NCI-H1436 (cell line): Measurements from ENCODE around the gene C3.
"Not testable (repeated sequence)": the region's sequence is repeated elsewhere in the genome, so short reads cannot be mapped to it uniquely, and the experiment has no call there.

Source experiments
- DNase-seq: peaks from one replicate; lab custom pipeline; 2025; lab: John Stamatoyannopoulos, UW

Gene C3

DNA sequence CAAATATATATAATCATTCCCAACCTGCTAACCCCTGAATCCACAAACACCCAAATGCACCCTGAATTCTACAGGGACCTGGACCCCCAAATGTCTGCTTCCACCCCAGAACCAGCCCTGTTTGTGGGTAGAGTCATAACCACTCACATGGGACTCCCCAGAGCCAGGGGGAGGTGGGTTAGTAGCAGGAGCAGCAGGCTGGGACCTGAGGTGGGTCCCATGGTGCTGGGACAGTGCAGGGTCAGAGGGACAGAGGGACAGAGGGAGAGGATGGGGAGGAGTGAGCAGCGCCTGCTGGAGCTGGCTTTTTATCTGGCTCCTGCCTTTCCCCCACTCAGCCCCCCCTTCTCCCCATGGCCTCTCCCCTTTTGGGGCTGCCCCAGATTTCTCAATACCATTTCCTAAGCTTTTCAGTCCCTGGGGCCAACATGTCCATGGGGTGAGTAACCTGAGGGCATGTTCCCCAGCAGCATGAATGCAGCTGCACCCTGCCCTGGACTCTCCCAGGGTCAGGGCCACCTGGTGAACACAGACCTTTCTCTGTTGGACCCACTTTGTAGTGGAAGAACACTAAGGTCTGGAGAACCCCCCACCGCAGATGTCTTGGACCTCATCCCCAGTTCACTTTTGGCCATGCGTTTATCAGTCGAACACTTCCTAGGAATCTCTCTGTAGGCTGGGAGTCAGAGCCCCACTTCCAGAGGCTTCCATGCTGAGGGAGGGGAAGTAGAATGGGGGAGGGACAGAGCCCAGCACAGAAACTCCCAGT lies at the start of gene C3:
Gene C3, minus strand, starts transcription at position 282 of the 769 bp plus-strand sequence. Its CDS starts 61 bp downstream, at position 221.
- no peak for DNase-seq

DNA sequence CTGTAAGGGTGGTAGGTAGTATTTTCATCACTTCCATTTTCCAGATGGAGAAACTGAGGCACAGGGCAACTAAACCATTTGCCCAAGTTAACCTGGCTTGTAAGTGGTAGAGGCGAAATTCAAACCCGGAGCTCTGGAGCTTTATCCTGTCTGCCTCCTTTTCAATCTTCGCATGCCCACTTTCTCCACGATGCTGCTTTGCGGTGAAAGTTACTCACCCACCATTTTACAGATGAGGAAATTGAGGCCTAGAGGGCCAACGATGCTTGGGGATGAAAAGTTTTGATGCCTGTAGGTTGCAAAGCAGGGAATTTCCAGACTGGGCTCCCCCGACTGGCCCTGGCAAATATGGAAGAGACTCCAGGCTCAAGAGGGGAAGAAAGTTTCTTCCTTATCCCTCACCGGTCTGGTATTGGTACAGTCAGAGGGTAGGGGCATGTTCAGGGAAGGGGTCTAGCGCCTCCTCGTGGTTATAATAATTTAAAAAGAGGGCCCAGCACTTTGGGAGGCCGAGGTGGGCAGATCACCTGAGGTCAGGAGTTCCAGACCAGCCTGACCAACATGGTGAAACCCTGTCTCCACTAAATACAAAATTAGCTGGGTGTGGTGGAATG lies 48.7 kb upstream of the C3 start:
- no peak for DNase-seq

DNA sequence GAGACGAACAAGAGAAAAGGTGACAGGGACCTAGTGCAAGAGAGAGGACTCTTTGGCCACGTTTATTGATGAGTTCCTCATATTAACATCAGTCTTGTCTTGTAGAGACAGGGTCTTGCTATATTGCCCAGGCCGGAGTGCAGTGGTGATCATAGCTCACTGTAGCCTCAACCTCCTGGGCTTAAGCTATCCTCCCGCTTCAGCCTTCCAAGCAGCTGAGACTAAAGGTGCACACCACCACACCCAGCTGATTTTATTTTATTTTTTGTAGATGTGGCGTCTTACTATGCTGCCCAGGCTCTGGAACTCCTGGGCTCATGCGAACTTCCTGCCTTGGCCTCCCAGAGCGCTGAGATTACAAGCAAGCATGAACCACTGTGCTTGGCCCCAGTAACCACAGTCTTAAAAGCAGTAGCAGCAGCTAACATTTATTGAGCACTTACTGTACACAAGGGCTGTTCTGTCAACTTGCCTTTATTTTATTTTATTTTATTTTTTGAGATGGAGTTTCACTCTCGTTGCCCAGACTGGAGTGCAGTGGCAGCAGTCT lies 47.9 kb upstream of the C3 start:
- DNase-seq, result no peak

DNA sequence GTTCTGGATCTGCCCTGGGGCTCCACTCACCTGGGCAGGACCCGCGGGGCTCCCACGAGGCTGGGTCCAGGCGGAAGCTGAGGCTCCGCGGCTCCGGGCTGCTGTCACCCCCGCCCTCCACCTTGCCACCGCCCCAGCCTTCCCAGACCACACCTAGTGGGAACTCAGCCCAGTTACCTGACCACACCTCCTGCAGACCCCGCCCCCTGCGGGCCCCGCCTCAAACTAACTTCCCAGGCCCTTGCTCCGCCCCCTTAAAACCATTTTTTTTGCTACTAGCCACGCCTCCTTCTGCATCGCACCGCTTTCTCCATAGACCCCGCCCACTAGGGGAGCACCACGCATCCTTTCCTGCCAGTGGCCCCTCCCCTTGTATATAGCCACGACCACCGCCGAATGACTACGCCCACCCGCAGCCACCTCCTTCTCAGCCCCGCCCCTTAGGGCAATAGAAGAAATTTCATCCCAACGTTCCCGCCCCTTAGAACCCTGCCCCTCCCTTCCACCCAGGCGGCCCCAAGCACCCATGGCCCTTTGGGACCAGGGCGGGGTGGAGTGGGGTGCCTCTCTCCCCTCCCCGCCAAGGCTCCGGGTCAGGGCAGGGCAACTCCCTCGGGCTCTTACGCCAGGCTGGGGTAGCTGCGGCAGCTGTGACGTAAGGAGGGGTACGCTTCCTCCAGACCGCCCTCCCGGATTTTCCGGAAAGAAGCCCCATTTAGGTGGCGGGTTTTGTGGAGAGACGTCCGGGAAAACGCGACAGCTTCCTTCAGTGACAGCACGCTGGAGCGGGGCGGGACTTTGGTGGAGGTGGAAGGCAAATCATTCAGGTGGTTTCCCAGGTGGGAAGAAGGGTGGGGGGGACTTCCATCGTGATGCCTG lies 47.1 kb upstream of the C3 start, which contains the start of gene SH2D3A:
Gene SH2D3A, minus strand, starts transcription at position 79 of the 879 bp plus-strand sequence. CDS start 3,687 bp downstream, outside the sequence.
- DNase-seq, result peak; percentile 97

DNA sequence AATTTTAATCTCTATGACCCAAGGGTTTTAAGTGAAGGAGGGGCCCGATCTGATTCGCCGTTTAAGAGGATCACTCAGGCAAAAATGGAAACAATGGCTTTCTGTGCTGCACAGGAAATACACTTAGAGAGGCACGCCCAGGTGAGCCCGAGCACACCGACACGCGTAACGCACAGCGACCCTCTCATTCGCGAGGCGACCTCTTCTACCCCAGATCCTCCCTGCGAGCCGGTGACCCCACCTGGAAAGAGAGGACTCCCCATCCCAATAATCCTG lies 46.6 kb upstream of the C3 start:
- peak; percentile 59 for DNase-seq

DNA sequence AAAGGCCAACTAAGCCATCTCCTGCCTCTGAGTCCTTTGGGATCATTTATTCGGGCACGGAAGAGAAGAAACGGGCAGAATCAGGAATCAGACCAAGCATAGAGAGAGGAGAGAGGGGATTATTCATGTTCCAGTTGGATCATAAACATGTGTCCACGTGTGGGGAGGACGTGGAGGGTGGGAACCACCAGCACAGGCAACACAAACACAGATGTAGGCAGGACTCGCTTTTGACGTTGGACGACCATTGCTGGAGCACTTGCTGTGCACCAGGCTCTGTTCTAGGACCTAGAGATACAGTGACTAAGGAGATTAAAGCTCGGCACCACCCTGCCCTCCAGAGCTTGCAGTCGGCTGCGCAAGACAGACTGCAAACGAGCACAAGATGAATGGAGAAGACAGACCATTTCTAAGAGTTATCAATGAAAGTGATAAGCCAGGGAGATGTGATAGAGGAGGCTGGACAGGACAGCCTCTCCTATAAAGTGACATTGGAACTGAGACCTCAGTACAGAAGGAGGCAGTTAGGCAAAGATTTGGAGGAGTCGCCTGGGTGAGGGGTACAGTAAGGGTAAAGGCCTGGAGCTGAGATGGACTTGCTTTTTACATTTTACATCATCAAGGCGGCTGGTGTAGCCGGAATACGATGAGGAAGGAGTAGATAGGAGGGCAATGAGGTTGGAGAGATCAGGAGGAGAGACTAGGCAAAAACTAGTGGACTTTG lies 46.1 kb upstream of the C3 start:
- no peak for DNase-seq

DNA sequence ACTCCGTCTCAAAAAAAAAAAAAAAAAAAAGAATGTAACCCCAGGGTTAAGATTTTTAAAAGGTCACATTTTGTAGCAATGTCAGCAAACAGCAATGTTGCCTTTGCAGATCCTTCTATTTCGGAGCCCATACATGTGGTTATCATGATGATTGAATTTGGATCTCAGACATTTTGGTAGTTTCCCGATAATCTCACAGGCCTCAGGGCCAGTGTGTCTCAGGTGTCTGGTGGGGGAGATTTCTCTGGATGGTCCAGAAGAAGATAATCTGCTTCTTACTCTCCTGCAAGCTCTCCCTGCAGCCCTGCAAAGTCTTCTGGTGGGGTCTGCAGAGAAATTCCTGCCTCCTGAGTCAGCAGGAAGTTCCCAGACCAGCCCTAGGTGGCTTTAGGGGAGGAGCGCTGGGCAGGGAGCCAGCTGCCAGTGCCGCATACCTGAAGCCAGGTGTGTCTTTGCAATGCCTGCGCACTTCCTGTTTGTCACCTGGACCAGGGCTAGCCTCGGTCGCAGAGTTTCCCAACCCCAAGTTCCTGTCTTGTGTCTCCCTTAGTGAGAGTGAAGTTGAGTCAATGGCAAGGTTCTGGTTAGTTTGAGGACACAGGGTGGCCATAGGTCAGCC lies 45.4 kb upstream of the C3 start:
- no peak for DNase-seq

DNA sequence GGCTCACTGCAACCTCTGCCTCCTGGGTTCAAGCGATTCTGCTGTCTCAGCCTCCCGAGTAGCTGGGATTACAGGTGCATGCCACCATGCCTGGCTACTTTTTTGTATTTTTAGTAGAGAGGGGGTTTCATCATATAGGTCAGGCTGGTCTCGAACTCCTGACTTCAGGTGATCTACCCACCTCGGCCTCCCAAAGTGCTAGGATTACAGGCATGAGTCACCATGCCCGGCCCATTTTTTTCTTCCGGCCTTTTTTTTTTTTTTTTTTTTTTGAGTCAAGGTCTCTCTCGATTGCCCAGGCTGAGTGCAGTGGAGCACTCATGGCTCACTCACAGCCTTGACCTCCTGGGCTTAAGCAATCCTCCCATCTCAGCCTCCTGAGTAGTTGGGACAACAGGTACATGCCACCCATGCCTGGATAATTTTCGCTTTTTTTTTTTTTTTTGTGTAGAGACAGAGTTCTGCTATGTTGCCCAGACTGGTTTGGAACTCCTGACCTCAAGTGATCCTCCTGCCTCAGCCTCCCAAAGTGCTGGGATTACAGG lies 41.9 kb upstream of the C3 start:
- DNase-seq, result not testable (repeated sequence)

DNA sequence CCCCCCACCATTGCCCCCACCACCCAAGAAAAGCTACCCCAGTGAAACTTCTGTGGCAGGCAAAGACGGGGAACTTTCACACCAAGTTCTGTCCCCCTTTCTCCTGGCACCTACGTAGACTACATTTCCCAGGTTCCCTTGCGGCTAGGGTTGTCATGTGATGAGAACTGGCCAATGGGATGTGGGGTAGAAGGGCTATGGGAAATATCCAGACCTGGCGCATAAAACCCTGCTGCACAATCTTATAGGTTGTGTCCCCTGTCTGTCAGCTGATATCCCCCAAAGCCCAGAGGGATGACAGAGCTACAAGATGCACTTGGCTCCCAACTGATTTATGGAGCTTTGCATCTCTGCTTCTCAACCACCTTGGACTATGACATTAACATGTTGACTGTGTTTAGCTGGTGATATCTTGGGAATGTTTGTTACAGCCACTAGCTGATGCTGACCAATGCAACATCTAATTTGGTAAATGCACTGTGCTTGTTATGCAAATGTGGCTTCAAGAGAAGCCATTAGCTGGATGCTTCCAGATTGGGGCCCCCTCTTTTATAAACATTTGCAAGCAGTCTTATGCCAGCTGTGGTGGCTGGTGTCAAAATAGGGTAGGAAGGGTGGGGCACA lies 40.7 kb upstream of the C3 start:
- DNase-seq, result no peak

DNA sequence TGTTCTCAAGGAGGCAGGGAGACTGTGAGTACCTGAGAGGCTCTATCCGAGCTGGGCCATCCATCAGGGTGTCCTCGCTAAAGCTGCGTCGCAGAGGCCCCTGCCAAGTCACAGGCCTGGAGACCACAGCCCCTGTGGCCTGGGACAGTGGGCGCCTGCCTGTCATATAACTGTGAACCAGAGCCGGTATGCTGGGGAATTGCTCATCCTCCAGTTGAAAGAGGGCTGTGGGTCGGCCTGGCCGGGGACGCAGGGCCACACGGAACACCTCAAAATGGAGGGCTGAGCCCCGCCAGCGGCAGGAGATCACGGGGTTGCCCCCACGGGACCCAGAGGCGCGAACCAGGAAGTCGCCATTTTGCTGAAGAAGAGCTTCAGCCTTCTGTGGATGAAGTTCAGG lies 40.2 kb upstream of the C3 start:
- no peak for DNase-seq

DNA sequence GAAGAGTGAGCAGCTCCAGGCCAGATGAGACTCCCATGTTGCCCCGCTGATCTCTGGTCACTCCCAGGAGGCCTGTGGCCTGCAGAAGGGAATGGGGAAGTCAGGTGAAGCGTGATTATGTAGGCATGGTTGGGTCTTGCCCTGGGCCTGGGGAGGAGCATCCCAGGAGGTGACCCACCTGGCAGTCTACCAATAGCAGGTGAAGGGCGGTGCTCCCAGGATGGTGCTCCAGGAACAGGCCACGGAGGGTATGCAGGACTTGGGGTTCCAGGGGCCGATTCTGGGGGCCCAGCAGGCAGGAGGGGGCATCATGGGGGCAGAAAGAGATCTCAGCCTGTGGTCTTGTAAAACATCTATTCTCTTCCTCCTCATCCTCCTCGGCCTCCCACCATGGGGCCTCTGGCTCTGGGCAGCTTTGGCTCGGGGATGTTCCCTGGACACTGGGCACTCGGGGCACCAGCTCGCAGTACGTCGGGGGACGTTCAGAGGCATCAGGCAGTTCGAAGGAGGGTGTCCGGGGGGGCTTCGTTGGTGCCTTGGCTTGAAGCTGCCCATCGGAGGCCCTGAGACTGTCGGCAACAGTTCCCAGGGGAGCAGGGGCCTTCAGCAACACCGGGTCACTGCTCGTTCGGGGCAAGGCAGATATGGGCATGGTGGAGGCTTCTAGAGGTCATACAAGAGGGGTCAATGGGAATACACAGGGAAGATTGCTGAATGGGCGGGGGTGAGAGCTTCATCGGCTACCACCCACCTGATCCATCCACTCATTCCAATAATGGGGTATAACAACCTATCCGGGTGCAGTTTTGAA lies 34.4 kb upstream of the C3 start:
- no peak for DNase-seq

DNA sequence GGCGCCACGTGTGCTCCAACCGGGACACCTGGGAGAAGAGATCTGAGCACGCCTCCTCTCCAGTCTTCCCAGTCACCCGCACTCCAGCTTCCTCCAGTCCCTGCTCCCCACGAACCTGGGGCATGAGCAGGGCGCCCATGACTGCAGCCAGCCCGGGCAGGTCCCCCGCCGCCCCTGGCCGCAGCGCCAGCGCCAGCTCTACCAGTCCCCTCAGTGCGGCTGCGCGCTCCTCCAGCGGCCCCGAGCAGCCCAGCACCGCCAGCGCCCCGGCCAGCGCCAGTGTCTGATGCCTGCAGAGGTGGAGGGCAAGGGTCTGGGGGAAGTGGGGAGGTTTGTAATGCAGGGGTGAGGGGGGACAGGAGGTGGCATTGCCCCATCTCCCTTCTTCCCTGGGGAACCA lies 33.7 kb upstream of the C3 start:
- no peak for DNase-seq

DNA sequence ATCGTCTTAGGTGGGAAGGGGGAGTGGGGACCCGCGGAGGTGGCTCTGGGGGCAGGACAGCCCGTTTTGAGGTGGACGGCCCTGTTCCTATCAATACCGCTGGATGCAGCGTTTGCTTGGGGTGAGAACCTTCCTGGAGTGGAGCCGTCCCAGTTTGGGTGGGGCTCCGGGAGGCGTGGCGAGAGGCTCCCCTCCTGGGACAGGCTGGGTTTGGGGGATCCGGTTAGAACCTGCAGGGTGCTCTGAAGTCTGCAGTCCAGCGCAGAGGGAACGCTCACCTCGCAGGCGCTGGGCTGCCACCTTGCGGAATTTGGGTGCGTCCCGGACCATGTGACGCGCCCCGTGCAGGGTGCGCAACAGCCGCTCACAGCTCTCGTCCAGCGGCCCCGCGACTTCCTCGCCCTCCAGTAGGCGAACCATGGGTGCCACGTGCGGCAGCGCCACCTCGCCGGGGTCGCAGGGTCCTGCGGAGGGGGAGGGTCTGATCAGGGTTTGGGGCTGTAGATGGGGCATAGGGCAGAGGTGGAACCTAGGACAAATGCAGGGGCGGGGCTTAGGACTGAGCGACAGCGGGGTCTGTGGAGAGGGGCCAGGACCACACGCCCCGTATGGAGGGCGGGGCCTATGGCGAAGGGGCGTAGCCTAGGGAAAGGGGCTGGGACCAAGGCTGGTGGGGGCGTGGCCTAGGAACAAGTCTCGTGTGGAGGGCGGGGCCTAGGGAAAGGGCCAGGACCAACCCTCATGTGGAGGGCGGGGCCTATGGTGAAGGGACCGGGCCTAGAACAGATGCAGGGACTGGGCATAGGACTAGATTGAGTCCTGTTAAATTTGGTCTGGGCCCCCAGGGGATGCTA lies 33.0 kb upstream of the C3 start:
- DNase-seq, result no peak

DNA sequence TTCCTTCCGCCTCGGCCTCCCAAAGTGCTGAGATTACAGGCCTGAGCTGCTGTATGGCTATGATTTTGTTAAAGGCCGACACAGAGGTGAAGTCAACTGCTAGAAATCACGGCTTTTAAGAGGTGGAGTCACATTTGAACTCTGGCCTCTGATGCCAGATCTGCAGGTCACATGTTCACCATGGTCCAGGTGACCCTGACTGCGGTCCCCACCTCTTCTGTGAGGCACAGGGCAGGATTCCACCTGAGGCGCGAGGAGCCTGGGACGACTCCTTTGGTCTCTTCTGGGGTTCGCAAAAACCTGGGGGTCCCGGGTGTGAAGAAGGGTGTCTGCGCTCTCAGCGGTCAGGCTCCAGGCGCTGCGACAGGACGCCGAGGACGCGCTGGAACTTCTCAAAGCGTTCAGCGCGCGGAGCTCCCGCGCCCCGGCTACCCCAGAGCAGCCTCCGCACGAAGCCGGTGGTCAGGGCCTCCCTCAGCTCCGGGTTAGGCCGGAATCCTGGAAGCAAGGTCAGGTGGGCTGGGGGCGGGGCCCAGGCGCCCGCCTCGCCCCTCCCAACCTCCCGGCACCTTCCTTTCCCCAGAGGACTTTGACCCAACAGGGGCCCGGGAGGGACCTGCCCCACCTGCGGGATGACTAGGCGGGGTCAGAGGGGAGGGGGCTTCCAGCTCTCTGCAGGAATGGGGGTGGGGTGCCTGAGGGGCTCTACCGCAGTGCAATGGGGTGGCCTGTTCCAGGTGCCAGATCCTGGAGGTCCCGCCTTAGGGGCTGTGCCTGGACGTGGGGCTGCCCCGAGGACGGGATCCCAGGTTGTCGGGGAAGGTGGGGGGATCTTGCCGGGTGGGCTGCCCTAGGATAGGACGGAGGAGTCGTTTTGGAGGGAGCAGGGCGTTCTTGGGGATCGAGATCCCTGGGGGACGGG lies 32.1 kb upstream of the C3 start:
- DNase-seq, result no peak

DNA sequence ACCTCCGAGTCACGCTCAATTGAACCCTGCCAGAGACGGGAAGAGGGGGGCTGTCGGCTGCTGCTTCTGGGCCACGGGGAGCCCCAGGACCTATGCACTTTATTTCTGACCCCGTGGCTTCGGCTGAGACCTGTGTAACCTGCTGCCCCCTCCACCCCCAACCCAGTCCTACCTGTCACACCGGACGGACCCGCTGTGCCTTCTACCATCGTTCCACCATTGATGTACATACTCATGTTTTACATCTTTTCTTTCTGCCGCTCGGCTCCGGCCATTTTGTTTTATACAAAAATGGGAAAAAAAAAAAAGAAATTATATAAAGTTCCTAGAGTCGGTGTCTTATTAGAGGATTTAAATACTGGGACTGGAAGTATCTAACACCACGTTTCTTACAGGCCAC lies 30.7 kb upstream of the C3 start:
- no peak for DNase-seq

DNA sequence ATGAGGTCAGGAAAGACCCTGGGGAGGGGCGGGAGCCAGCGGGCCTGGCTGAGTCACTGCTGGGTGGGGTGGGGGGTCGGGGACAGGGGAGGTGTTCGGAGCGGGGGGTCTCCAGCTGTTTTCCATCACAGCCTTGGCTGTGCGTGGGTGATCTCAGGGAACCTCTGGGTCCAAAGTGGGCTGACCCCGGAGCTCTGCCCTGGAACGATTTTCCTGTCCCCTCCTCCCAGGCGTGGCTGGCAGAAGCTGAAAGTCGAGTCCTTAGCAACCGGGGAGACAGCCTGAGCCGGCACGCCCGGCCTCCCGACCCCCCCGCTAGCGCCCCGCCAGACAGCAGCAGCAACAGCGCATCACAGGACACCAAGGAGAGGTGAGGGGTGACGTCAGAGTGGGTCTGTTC lies 29.6 kb upstream of the C3 start:
- no peak for DNase-seq

DNA sequence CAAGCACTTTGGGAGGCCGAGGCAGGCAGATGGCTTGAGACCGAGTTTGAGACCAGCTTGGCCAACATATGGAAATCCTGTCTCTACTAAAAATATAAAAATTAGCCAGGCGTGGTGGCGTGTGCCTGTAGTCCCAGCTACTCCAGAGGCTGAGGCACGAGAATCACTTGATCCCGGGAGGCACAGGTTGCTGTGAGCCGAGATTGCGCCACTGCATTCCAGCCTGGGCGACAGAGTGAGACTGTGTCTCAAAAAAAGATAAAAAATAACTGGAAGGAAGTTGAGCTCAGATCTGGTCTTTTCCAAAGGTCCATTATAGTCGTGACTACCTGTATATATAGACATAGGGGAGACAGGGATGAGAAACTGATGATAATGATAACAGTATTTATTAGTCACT lies 28.1 kb upstream of the C3 start:
- not testable (repeated sequence) for DNase-seq

DNA sequence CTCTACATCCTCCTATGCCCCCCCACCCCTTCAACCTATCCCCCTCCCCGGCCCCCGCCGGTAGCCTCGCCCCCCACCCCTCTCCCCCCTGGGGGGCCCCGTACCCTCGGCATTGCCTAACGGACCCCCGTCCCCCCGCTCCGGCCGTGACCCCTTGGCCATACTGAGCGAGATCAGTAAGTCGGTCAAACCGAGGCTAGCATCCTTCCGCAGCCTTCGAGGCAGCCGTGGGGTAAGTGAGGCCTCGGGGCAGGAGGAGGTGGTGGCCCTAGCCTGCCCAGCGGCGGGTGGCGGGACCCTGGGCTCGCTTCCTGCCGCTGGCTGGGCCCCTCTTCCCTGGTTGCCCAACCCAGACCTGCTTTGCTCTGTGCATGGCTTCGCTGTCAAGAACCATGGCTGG lies 25.5 kb upstream of the C3 start:
- no peak for DNase-seq
